ENCODE results near the gene CASP7.

GRCh38 chr10:113751181-113751732 lies 71.5 kb downstream of the CASP7 start, which contains the start of gene PLEKHS1:
- TF ChIP-seq CTCF (IDR thresholded peaks at IDR 0.05) (no peak), REST (IDR thresholded peaks at IDR 0.05; ENCODE audit: insufficient read depth in 1 of 2, low read depth in 2 of 2, low read length in 1 of 2) (no peak)

Measured in Panc1 (cell line).